Embryonic facial prominence (tissue), 1 donor: Measurements from ENCODE around the gene RMP24.
"Not testable (repeated sequence)": the region's sequence is repeated elsewhere in the genome, so short reads cannot be mapped to it uniquely, and the experiment has no call there.

Experiments
- DNase-seq: peaks from one replicate; pipeline ENCODE4 v3.0.0-alpha.2; 2016; ENCODE audit errors: extremely low spot score

RMP24 gene

DNA sequence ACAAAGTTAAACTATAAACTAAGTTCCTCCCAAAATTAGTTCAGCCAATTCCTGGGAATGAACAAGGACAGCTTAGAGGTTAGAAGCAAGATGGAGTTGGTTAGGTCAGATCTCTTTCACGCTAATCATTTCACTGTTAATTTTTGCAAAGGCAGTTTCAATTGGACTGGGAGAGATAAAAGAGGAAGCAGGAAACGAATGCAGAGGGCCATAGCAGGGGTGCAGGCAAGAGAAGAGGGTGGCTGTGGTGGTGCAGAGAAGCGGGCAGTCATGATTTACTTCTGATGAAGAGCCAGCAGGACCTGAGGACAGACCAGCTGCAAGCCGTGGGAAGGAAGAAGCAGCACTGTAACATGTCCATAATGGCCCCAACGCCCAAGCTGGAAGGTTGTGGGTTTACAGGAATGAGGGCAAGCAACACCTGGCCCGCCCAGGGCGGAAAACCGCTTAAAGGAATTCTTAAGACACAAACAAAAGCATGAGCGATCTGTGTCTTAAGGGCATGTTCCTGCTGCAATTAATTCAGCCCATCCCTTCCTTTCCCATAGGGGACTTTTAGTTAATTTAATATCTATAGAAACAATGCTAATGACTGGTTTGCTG, 4.1 kb upstream of the RMP24 start:
- DNase-seq = no peak

GRCh38 chr18:35969676-35970075, 2.8 kb upstream of the RMP24 start:
- DNase-seq = no peak

- DNase-seq = no peak
Measured at GRCh38 chr18:35971661-35972196, 750 bp upstream of the RMP24 start.

DNA sequence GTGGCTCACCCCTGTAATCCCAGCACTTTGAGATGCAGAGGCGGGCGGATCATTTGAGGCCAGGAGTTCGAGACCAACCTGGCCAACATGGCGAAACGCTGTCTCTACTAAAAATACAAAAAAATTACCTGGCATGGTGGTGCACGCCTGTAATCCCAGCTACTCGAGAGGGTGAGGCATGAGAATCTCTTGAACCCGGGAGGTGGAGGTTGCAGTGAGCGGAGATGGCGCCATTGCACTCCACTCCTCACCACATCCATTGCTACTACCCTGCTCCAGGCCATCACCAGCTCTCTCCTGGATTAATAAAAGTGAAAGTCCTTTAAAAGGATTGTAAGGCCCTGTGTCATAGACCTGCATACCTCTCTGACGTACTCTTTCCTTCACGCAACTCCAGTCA, 1.2 kb downstream of the RMP24 start:
- DNase-seq = no peak

DNA sequence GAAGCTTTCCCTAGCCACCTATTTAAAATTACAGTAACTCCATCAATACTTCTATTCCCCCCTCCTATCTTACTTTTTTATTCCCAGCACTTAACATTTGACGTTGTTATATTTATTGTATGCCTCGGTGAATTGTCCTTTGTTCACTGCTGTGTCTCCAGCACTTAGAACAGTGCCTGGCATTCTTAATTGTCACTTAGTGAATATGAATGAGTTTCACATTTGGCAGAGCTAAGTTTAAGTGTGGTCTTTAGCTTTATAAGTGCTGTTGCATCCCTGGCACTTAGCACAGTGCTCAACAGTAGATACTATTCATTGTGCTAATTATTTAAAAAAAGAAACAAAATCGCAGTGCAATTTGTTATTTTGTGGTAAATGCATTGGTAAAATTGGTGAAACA, 1.7 kb downstream of the RMP24 start:
- DNase-seq = no peak

DNA sequence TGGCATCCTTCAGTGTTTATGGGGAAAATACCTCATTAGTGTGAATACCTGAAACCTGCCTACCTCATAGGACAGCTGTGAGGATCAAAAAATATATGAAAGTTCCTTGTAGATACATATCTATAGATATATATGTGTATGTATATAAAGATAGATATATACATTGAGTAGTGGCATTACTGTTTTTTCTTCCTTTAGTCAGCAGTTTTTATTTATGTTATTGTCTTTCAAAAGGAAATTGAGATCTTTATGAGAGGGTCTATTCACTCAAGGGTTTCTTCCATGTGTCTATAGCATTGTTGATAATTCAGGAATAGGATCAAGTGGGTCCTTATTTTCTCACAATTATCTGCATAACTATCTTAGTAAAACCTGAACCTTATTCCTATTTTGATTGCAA, 6.6 kb downstream of the RMP24 start:
- no peak for DNase-seq

- DNase-seq = no peak
Measured at GRCh38 chr18:35982409-35983114, 10.1 kb downstream of the RMP24 start.

DNA sequence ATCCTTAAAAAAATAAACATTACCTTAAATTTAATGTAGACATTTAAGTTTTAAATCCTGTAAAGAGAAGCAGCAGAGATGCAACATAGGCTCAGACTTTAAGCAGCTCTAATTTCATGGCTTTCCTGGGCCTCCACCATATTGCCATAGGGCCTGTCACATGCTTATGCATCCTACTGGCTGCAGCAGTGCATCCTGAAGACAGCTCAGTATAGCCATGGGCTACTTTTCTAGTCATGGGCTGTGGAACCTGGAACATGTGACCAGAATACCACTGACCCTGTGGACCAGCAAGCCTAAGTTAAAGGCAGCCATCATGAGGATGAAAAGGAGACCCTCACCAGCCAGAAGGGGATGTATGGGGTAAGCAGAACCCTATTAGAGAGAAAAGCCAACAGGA, 10.7 kb downstream of the RMP24 start:
- no peak for DNase-seq

- DNase-seq = no peak
Measured at GRCh38 chr18:35983818-35984217, 11.3 kb downstream of the RMP24 start.

- DNase-seq = no peak
Measured at GRCh38 chr18:35991696-35992095, 19.2 kb downstream of the RMP24 start.

- no peak for DNase-seq
Measured at GRCh38 chr18:35993013-35993412, 20.5 kb downstream of the RMP24 start.

DNA sequence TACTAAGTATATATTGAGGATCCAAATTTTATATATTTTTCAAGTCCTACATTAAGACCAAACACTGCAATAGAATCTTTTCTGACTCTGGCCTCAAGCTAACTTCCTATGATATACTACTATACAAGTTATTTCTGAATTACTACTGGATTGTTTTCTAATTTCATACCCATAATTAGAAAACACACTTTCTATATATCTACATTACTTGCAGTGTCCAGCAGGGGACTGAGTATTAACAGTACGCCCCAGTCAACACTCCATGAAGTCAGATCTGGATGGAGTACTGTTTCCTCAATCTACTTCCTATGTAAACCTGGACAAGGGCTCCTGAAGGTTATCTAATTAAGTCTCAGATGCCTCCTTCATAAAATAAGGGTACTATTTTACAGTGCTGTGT, 26.5 kb downstream of the RMP24 start:
- no peak for DNase-seq

GRCh38 chr18:35999925-36000324, 27.4 kb downstream of the RMP24 start:
- DNase-seq = no peak

DNA sequence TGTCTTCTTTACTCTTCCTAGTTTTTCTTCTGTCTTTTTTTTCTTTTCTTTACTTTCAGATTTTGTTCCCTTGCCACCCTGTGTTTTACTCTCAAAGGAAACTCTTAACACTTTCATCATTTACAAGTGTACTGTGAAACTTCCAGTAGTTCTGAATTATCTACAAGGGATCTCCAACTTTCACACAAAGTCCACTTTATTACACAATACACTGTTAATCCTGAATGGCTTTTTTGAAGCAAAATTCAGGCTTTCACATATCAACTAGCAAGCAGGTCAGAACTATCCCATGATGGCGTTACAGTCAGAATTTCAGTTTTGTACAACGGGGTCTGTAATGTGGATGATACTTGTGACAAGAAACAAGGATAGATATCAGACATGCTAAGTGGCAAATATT, 34.5 kb downstream of the RMP24 start:
- no peak for DNase-seq

DNA sequence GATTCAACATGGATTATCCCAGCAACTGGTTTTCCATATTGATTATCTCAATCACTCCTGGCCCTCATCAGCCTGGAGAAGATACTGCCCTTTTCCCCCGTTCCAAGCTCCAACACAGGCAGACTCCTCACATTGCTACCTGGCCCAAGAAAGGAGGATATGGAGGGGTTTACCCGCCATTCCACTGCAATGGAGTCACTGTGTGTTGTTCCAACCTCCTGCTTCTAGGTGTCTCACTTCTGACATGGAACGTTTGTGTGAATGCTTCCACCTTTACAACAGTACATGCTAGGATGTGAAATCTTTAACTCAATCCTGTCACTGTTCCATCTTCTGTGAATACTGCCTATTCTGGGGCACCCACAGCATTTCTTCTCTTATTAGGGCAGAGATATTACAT, 36.7 kb downstream of the RMP24 start:
- no peak for DNase-seq

DNA sequence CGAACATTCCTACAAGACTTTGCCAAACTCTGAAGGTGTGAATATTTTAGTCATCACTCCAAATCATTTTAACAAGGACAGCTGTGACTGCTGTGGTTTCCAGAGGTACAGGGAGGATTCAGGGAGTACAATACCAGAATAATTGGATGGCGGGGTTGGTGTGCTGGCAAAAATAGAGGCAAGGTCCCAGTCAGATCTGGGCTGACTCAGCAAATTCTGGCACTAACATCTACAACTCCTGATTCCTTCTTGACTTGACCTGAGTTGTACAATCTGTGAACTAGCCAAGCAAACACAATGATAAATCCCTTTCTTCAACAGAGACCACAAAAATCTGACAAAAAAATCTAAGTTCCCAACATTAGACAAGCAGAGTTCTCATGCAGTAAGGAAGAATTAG, 40.4 kb downstream of the RMP24 start:
- DNase-seq = no peak

- no peak for DNase-seq
Measured at GRCh38 chr18:36015629-36016028, 43.1 kb downstream of the RMP24 start.

GRCh38 chr18:36017232-36017631, 44.8 kb downstream of the RMP24 start:
- DNase-seq = peak; percentile 11

GRCh38 chr18:36020174-36020711, 47.8 kb downstream of the RMP24 start:
- no peak for DNase-seq

DNA sequence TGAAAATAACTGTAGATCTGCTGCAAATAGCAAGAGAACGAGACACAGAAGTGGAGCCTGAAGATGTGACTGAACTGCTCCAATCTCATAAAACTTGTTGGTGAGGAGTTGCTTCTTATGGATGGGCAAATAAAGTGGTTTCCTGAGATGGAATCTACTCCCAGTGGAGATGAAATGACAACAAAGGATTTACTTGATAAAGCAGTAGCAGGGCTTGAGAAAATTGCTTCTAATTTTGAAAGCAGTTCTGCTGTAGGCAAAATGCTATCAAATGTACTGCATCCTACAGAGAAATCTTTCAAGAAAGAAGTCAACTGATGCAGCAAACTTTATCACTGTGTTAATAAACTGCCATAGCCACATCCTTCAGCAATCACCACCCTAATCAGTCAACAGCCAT, 50.9 kb downstream of the RMP24 start:
- DNase-seq = no peak

DNA sequence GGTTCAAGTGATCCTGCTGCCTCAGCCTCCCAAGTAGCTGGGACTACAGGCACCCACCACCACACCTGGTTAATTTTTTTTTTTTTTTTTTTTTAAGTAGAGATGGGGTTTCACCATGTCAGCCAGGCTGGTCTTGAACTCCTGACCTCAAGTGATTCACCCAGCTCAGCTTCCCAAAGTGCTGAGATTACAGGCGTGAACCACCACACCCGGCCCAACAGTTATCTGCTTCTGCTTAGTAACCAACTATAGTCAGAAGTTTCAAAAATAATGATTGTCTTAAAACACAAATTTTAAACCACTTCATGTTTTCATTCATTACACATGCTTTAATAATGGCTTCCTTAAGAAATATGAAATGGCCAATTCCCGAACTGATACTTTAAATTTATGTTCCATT, 51.8 kb downstream of the RMP24 start:
- DNase-seq = not testable (repeated sequence)

- DNase-seq = no peak
Measured at GRCh38 chr18:36025025-36025424, 52.5 kb downstream of the RMP24 start.

DNA sequence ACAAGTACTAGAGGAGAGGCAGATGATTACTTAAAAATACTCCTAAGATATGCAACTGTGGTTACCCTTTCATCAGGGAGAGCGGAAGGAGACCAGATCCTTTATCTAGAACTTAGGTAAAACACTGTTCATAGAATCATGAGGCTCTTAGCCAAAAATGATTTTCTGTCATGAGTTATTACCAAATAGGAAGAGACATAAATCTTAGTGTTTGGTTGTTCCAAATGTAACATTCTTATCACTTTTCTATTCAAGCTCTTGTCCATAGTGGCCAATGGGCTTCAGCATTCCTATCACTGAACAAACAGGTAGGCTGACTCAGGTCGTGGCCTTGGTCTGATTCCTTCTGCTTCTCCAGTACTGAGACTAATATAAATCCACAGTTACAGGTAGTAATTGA, 56.4 kb downstream of the RMP24 start:
- no peak for DNase-seq
